Measurements from ENCODE around the gene CHST10. TPM values are rescaled to one million over a fixed set of nuclear protein-coding genes. Genes with fewer than 3 reads are reported as not detected.
"Not testable (repeated sequence)": the region's sequence is repeated elsewhere in the genome, so short reads cannot be mapped to it uniquely, and the experiment has no call there.

Gene CHST10
- total RNA-seq, 1 experiment from 2014 or later, result 29.7 TPM

DNA sequence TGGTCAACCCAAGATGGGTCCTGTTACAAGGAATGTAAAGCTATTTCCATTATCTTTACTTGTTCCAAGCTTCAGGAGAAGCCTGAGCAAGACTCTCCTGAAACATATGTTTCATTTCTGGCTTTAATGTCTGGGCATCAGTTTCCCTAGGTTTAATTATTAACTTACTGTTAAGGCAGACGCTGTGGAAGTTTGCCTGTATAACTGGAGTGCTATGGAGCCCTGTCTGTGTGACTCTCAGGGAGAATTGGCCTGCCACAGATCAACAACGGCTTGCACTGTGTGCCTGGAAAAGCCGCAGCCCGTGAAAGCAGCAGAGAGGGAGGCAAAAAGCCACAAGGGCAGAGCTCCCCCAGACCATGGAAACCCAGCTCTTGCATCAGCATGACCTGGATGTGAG is 73.0 kb downstream of the CHST10 start:
- TF ChIP-seq, protein P1, sequence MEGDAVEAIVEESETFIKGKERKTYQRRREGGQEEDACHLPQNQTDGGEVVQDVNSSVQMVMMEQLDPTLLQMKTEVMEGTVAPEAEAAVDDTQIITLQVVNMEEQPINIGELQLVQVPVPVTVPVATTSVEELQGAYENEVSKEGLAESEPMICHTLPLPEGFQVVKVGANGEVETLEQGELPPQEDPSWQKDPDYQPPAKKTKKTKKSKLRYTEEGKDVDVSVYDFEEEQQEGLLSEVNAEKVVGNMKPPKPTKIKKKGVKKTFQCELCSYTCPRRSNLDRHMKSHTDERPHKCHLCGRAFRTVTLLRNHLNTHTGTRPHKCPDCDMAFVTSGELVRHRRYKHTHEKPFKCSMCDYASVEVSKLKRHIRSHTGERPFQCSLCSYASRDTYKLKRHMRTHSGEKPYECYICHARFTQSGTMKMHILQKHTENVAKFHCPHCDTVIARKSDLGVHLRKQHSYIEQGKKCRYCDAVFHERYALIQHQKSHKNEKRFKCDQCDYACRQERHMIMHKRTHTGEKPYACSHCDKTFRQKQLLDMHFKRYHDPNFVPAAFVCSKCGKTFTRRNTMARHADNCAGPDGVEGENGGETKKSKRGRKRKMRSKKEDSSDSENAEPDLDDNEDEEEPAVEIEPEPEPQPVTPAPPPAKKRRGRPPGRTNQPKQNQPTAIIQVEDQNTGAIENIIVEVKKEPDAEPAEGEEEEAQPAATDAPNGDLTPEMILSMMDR (conservative IDR thresholded peaks at IDR 0.05), result no peak
- WGBS (ENCODE audit: extremely low coverage, insufficient read length, low lambda C conversion rate), result no CpG with 5 or more reads among the region's 4 CpGs
- H3K27ac ChIP-seq (ENCODE audit: insufficient read length, low read depth, low read length), result no peak overlapping the region
- no peak overlapping the region for H3K18ac ChIP-seq (ENCODE audit: insufficient read length, low read depth, low read length)
- no peak overlapping the region for H3K4ac ChIP-seq (ENCODE audit: low read depth, low read length)
- H4K5ac ChIP-seq (ENCODE audit: insufficient read length, low read depth, low read length), result no peak overlapping the region
- H3K4me3 Mint-ChIP-seq, result no peak overlapping the region
- no peak overlapping the region for H4K8ac ChIP-seq (replicated peaks; ENCODE audit: insufficient read length, low read depth, low read length)
- H2BK120ac ChIP-seq (ENCODE audit: low read depth, low read length, poor library complexity, severe bottlenecking), result no peak overlapping the region
- H3T11ph ChIP-seq (ENCODE audit: low read length), result no peak overlapping the region
- H4K20me1 ChIP-seq (ENCODE audit: control insufficient read depth, insufficient read depth, insufficient read length), result no peaks in the 10 kb centered on the region
- H2BK12ac ChIP-seq (ENCODE audit: insufficient read length, low read depth, low read length), result no peak overlapping the region
- no peak overlapping the region for H2BK20ac ChIP-seq (ENCODE audit: low read depth, low read length, poor library complexity, severe bottlenecking)
- no peaks in the 10 kb centered on the region for H3K4me1 Mint-ChIP-seq
- no peaks in the 10 kb centered on the region for H3K79me2 ChIP-seq (ENCODE audit: insufficient read depth, low read length)
- peaks cover 7 to 13% (median 10%) of the 10 kb centered on the region in 3 experiments; a peak in 6 of 7 replicates for H3K36me3 Mint-ChIP-seq (ENCODE audit: insufficient read depth in 1 of 3, low read depth in 3 of 3)
- no peak overlapping the region for H4K91ac ChIP-seq (ENCODE audit: insufficient read length, low read depth, low read length)
- no peak overlapping the region for H3K23ac ChIP-seq (ENCODE audit: insufficient read length, low read depth, low read length)
- H3K9ac ChIP-seq (ENCODE audit: extremely low read depth, insufficient read length, low read length), result no peak overlapping the region
- H3K4me1 ChIP-seq (ENCODE audit: insufficient read depth, low read length), result no peaks in the 10 kb centered on the region
- no peak overlapping the region for H3K27ac Mint-ChIP-seq
- peaks cover 7% of the 10 kb centered on the region for H3K9me3 ChIP-seq (ENCODE audit: control insufficient read depth, low read depth, low read length)
- H3K14ac ChIP-seq (ENCODE audit: insufficient read depth, low read length), result no peak overlapping the region
- no peak overlapping the region for H2AFZ ChIP-seq (ENCODE audit: low read length)
- H3K23me2 ChIP-seq (ENCODE audit: insufficient read length, low read depth, low read length, poor library complexity, severe bottlenecking), result no peaks in the 10 kb centered on the region
- no peak overlapping the region for H3K56ac ChIP-seq (ENCODE audit: insufficient read length, low read depth, low read length)
- no peak for DNase-seq
- no peak overlapping the region for H3K4me2 ChIP-seq (ENCODE audit: insufficient read depth, insufficient read length, low read length)
- no peak overlapping the region for H2BK5ac ChIP-seq (ENCODE audit: insufficient read length, low read length)
- peaks cover 15 to 18% of the 10 kb centered on the region in 2 experiments for H3K9me3 Mint-ChIP-seq
- H3K27me3 Mint-ChIP-seq (ENCODE audit: low read depth), result peaks cover 2% of the 10 kb centered on the region
- no peaks in the 10 kb centered on the region for H3K27me3 ChIP-seq (ENCODE audit: insufficient read depth, low read length)
- H2BK15ac ChIP-seq (ENCODE audit: low read depth, low read length), result no peak overlapping the region
- H3K79me1 ChIP-seq (ENCODE audit: insufficient read depth, low read depth, low read length, poor library complexity, severe bottlenecking), result no peaks in the 10 kb centered on the region
- no peak overlapping the region for H2AK5ac ChIP-seq (ENCODE audit: insufficient read length, low read length)

DNA sequence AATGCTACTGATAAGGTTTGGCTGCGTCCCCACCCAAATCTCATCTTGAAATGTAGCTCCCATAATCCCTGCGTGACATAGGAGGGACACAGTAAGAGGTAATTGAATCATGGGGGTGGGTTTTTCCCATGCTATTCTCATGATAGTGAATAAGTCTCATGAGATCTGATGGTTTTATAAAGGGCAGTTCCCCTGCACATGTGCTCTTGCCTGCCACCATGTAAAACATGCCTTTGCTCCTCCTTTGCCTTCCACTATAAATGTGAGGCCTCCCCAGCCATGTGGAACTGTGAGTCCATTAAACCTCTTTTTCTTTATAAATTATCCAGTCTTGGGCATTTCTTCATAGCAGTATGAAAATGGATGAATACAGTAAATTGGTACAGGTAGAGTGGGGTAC is 75.0 kb downstream of the CHST10 start:
- H3K9me3 ChIP-seq (ENCODE audit: control insufficient read depth, low read depth, low read length); H3K27me3 ChIP-seq (ENCODE audit: insufficient read depth, low read length); H3K14ac ChIP-seq (ENCODE audit: insufficient read depth, low read length); H3K27ac Mint-ChIP-seq; H3K4me3 Mint-ChIP-seq; H2BK120ac ChIP-seq (ENCODE audit: low read depth, low read length, poor library complexity, severe bottlenecking); H3K23me2 ChIP-seq (ENCODE audit: insufficient read length, low read depth, low read length, poor library complexity, severe bottlenecking); H2BK5ac ChIP-seq (ENCODE audit: insufficient read length, low read length); H2BK12ac ChIP-seq (ENCODE audit: insufficient read length, low read depth, low read length); H2BK15ac ChIP-seq (ENCODE audit: low read depth, low read length); H2BK20ac ChIP-seq (ENCODE audit: low read depth, low read length, poor library complexity, severe bottlenecking); H4K20me1 ChIP-seq (ENCODE audit: control insufficient read depth, insufficient read depth, insufficient read length); H3K4ac ChIP-seq (ENCODE audit: low read depth, low read length); H3K4me2 ChIP-seq (ENCODE audit: insufficient read depth, insufficient read length, low read length); H3K79me2 ChIP-seq (ENCODE audit: insufficient read depth, low read length); H3K4me1 ChIP-seq (ENCODE audit: insufficient read depth, low read length); H4K5ac ChIP-seq (ENCODE audit: insufficient read length, low read depth, low read length); H3K23ac ChIP-seq (ENCODE audit: insufficient read length, low read depth, low read length); H2AK5ac ChIP-seq (ENCODE audit: insufficient read length, low read length); H3K79me1 ChIP-seq (ENCODE audit: insufficient read depth, low read depth, low read length, poor library complexity, severe bottlenecking); H3K9ac ChIP-seq (ENCODE audit: extremely low read depth, insufficient read length, low read length); H4K91ac ChIP-seq (ENCODE audit: insufficient read length, low read depth, low read length); H3T11ph ChIP-seq (ENCODE audit: low read length); H2AFZ ChIP-seq (ENCODE audit: low read length); H3K27me3 Mint-ChIP-seq (ENCODE audit: low read depth); H3K27ac ChIP-seq (ENCODE audit: insufficient read length, low read depth, low read length); H4K8ac ChIP-seq (replicated peaks; ENCODE audit: insufficient read length, low read depth, low read length); H3K4me1 Mint-ChIP-seq; H3K18ac ChIP-seq (ENCODE audit: insufficient read length, low read depth, low read length); H3K56ac ChIP-seq (ENCODE audit: insufficient read length, low read depth, low read length); DNase-seq: not testable (repeated sequence)
- no CpG with 5 or more reads among the region's 2 CpGs for WGBS (ENCODE audit: extremely low coverage, insufficient read length, low lambda C conversion rate)
- Mint-ChIP-seq H3K9me3 (peaks cover 15 to 18% of the 10 kb centered on the region in 2 experiments), H3K36me3 (ENCODE audit: insufficient read depth in 1 of 3, low read depth in 3 of 3) (peaks cover 7 to 13% (median 10%) of the 10 kb centered on the region in 3 experiments; a peak in 6 of 7 replicates)
